ENCODE data around the gene ZSWIM6. TPM values are rescaled to one million over a fixed set of nuclear protein-coding genes. Genes with fewer than 3 reads are reported as not detected.

The ZSWIM6 gene
- total and polyA plus RNA-seq, 2 of the 4 experiments (the other 2 are of a cell fraction) = 10.8 to 14.1 TPM

GRCh38 chr5:61582205-61582820, 250.3 kb downstream of the ZSWIM6 start:
- ChIA-PET POLR2A (ENCODE audit: unreplicated experiment) (no interaction called here), CTCF (no interaction called here)
- Histone ChIP-seq H3K4me1 (ENCODE audit: control insufficient read depth, insufficient read depth, low read length) (no peaks in the 10 kb centered on the region), H3K36me3 (ENCODE audit: control insufficient read depth, insufficient read depth, low read length) (no peaks in the 10 kb centered on the region), H3K18ac (ENCODE audit: low read depth, low read length) (no peak overlapping the region), H4K91ac (ENCODE audit: insufficient read depth, low read depth, low read length) (no peak overlapping the region), H4K5ac (ENCODE audit: low read depth, low read length) (no peak overlapping the region), H4K8ac (ENCODE audit: low read depth in 2 of 2, low read length in 2 of 2) (no peak overlapping the region), H3K79me1 (ENCODE audit: low read depth in 1 of 2, low read length in 2 of 2) (no peaks in the 10 kb centered on the region), H2BK20ac (ENCODE audit: low read depth, low read length) (no peak overlapping the region), H3K4ac (ENCODE audit: low read depth, low read length) (no peak overlapping the region), H3K14ac (replicated peaks; ENCODE audit: low read depth, low read length) (no peak overlapping the region), H3K27me3 (ENCODE audit: control insufficient read depth, insufficient read depth, low read length) (peaks cover 24% of the 10 kb centered on the region), H2AK5ac (ENCODE audit: low read depth, low read length) (no peak overlapping the region), H3K9me1 (ENCODE audit: insufficient read depth, low read length) (no peaks in the 10 kb centered on the region), H2BK120ac (ENCODE audit: low read depth, low read length) (no peak overlapping the region), H3K23ac (ENCODE audit: low read depth, low read length) (no peak overlapping the region), H3K56ac (ENCODE audit: extremely low read depth, insufficient read depth, low read length) (no peak overlapping the region), H2AK9ac (replicated peaks; ENCODE audit: low read depth, low read length, poor library complexity) (no peak overlapping the region), H2BK5ac (ENCODE audit: low read depth, low read length, poor library complexity, severe bottlenecking) (no peak overlapping the region), H3K9me3 (ENCODE audit: control insufficient read depth, insufficient read depth, low read length) (no peaks in the 10 kb centered on the region), H4K20me1 (ENCODE audit: insufficient read depth, low read length) (no peaks in the 10 kb centered on the region), H2BK15ac (ENCODE audit: low read depth, low read length) (no peak overlapping the region), H3K4me3 (ENCODE audit: insufficient read depth, low read depth, low read length) (no peak overlapping the region), H2AFZ (replicated peaks; ENCODE audit: low read length, poor library complexity) (no peak overlapping the region), H3K9ac (ENCODE audit: low read depth, low read length) (no peak overlapping the region), H3K4me2 (ENCODE audit: low read depth, low read length) (no peak overlapping the region), H3K27ac (ENCODE audit: insufficient read depth, low read length) (no peak overlapping the region)
- ATAC-seq (ENCODE audit: low read depth) (no peak), DNase-seq (no peak)
- in situ Hi-C loops (cut with MboI; ENCODE audit: low sequenced_read_pairs) = no loop called here
- dilution Hi-C loops (cut with HindIII; ENCODE audit: low sequenced_read_pairs, unreplicated experiment) = no loop called here
- TF ChIP-seq RAD21 (IDR thresholded peaks at IDR 0.05; ENCODE audit: low read length) (no peak), NFE2L2 (IDR thresholded peaks at IDR 0.05; ENCODE audit: low read depth, low read length) (no peak), RFX5 (IDR thresholded peaks at IDR 0.05; ENCODE audit: low read depth, low read length) (no peak), CHD1 (IDR thresholded peaks at IDR 0.05; ENCODE audit: low read depth, low read length) (no peak), FOS (IDR thresholded peaks at IDR 0.05; ENCODE audit: low read depth, low read length) (no peak), MAFK (IDR thresholded peaks at IDR 0.05; ENCODE audit: low read depth, low read length) (no peak), POLR2A (IDR thresholded peaks at IDR 0.05; ENCODE audit: low read depth, low read length) (no peak), CTCF (conservative IDR thresholded peaks at IDR 0.05; ENCODE audit: low read depth, low read length) (no peak)
- WGBS, 2 experiments (ENCODE audit: extremely low coverage in 2 of 2, insufficient read length in 1 of 2) = no CpG with 5 or more reads among the region's 2 CpGs
- no TSS peak for BruUV-seq (replicated peaks)
- intact Hi-C loops (cut with micrococcal nuclease) = no loop called here
